ENCODE measurements around the gene GAS7.

GAS7 gene

GRCh38 chr17:9905902-9906301 is 292.5 kb downstream of the GAS7 start:
- H3K4me3 ChIP-seq (ENCODE audit: low read depth, low read length): no peak overlapping the region
- no peak for DNase-seq (ENCODE audit: low read depth)
- TF ChIP-seq CTCF (IDR thresholded peaks at IDR 0.05; ENCODE audit: low read depth, low read length, missing control alignments): peak; percentile 74

- no peak for TF ChIP-seq CTCF (IDR thresholded peaks at IDR 0.05; ENCODE audit: low read depth, low read length, missing control alignments)
- H3K4me3 ChIP-seq (ENCODE audit: low read depth, low read length): no peak within 1 kb of the TSS
- DNase-seq (ENCODE audit: low read depth): no peak
Observed at GRCh38 chr17:9905078-9905415, 293.4 kb downstream of the GAS7 start, which contains the start of gene RCVRN. Gene RCVRN, minus strand, starts transcription at chr17:9905271. Its CDS starts 91 bp downstream, at chr17:9905180.

GRCh38 chr17:9904277-9905077 is 293.9 kb downstream of the GAS7 start:
- no peak overlapping the region for H3K4me3 ChIP-seq (ENCODE audit: low read depth, low read length)
- no peak for DNase-seq (ENCODE audit: low read depth)
- no peak for TF ChIP-seq CTCF (IDR thresholded peaks at IDR 0.05; ENCODE audit: low read depth, low read length, missing control alignments)

- DNase-seq (ENCODE audit: low read depth): no peak
- no peak for TF ChIP-seq CTCF (IDR thresholded peaks at IDR 0.05; ENCODE audit: low read depth, low read length, missing control alignments)
Observed at GRCh38 chr17:9902120-9902519, 296.3 kb downstream of the GAS7 start.

GRCh38 chr17:9900784-9901183 is 297.6 kb downstream of the GAS7 start:
- TF ChIP-seq CTCF (IDR thresholded peaks at IDR 0.05; ENCODE audit: low read depth, low read length, missing control alignments): no peak
- DNase-seq (ENCODE audit: low read depth): no peak
- H3K4me3 ChIP-seq (ENCODE audit: low read depth, low read length): no peak overlapping the region

More at GRCh38 chr17:9902120-9902519, 296.3 kb downstream of the GAS7 start:
- no peak overlapping the region for H3K4me3 ChIP-seq (ENCODE audit: low read depth, low read length)

- no peak overlapping the region for H3K4me3 ChIP-seq (ENCODE audit: low read depth, low read length)
- TF ChIP-seq CTCF (IDR thresholded peaks at IDR 0.05; ENCODE audit: low read depth, low read length, missing control alignments): no peak
- DNase-seq (ENCODE audit: low read depth): no peak
Observed at GRCh38 chr17:9900044-9900594, 298.3 kb downstream of the GAS7 start.

Measured in GM12864 (cell line).